Activated naive CD8-positive, alpha-beta T cell treated with anti-CD3 and anti-CD28 coated beads, Interleukin-2, amount 50 U/mL, for 24 hours (primary cell): Measurements from ENCODE around the gene ZDHHC8.

Source experiments
- ATAC-seq: fragments of 150-1000 bp; cut with Tn5 transposase; one replicate; pipeline ENCODE4 v1.10.0; 2021
- DNase-seq: peaks from one replicate; pipeline ENCODE4 v3.0.0; 2021
- H3K27ac Mint-ChIP-seq: one replicate; pipeline ENCODE4 v1.8.0; 2021; ENCODE audit warnings: mild to moderate bottlenecking, mixed read lengths
- H3K27me3 Mint-ChIP-seq: one replicate; pipeline ENCODE4 v1.8.0; 2021; ENCODE audit warnings: mixed read lengths
- H3K36me3 Mint-ChIP-seq: one replicate; pipeline ENCODE4 v1.8.0; 2021; ENCODE audit warnings: low read depth, mixed read lengths
- H3K4me1 Mint-ChIP-seq: one replicate; pipeline ENCODE4 v1.8.0; 2021; ENCODE audit warnings: mixed read lengths
- H3K4me3 Mint-ChIP-seq: one replicate; pipeline ENCODE4 v1.8.0; 2021; ENCODE audit warnings: mild to moderate bottlenecking, moderate library complexity, mixed read lengths
- H3K9me3 Mint-ChIP-seq: one replicate; pipeline ENCODE4 v1.8.0; 2021; ENCODE audit warnings: mixed read lengths

The ZDHHC8 gene

GRCh38 chr22:20137671-20138416, 6.2 kb downstream of the ZDHHC8 start:
- Mint-ChIP-seq H3K4me3 (no peak overlapping the region), H3K27ac (no peak overlapping the region), H3K27me3 (no peaks in the 10 kb centered on the region)

GRCh38 chr22:20138417-20138738, 6.8 kb downstream of the ZDHHC8 start:
- no peaks in the 10 kb centered on the region for H3K27me3 Mint-ChIP-seq
- peaks cover 24% of the 10 kb centered on the region for H3K4me1 Mint-ChIP-seq

More at GRCh38 chr22:20137671-20138416, 6.2 kb downstream of the ZDHHC8 start:
- Mint-ChIP-seq H3K9me3 (no peaks in the 10 kb centered on the region), H3K4me1 (peaks cover 28% of the 10 kb centered on the region), H3K36me3 (peaks cover 4% of the 10 kb centered on the region)
- DNase-seq (no peak), ATAC-seq (no peak)

GRCh38 chr22:20138868-20139267, 7.3 kb downstream of the ZDHHC8 start:
- no peaks in the 10 kb centered on the region for H3K27me3 Mint-ChIP-seq
- no peak for ATAC-seq
- peaks cover 19% of the 10 kb centered on the region for H3K4me1 Mint-ChIP-seq
- no peaks in the 10 kb centered on the region for H3K9me3 Mint-ChIP-seq
- H3K27ac Mint-ChIP-seq: no peak overlapping the region
- no peak for DNase-seq
- no peak overlapping the region for H3K4me3 Mint-ChIP-seq
- peaks cover 4% of the 10 kb centered on the region for H3K36me3 Mint-ChIP-seq

More at GRCh38 chr22:20138417-20138738, 6.8 kb downstream of the ZDHHC8 start:
- DNase-seq (no peak), ATAC-seq (no peak)
- H3K9me3 Mint-ChIP-seq: no peaks in the 10 kb centered on the region
- H3K36me3 Mint-ChIP-seq: peaks cover 4% of the 10 kb centered on the region
- H3K4me3 Mint-ChIP-seq: no peak overlapping the region
- no peak overlapping the region for H3K27ac Mint-ChIP-seq

- no peak for DNase-seq
- Mint-ChIP-seq H3K27ac (no peak overlapping the region), H3K36me3 (peaks cover 4% of the 10 kb centered on the region), H3K4me3 (no peak overlapping the region), H3K27me3 (no peaks in the 10 kb centered on the region), H3K4me1 (peaks cover 16% of the 10 kb centered on the region), H3K9me3 (no peaks in the 10 kb centered on the region)
- no peak for ATAC-seq
Measured at GRCh38 chr22:20139391-20140106, 7.9 kb downstream of the ZDHHC8 start.

GRCh38 chr22:20140107-20140445, 8.5 kb downstream of the ZDHHC8 start:
- Mint-ChIP-seq H3K27me3 (no peaks in the 10 kb centered on the region), H3K4me1 (peaks cover 16% of the 10 kb centered on the region), H3K27ac (no peak overlapping the region), H3K36me3 (peaks cover 4% of the 10 kb centered on the region), H3K4me3 (no peak overlapping the region), H3K9me3 (no peaks in the 10 kb centered on the region)
- no peak for ATAC-seq
- DNase-seq: no peak

GRCh38 chr22:20140521-20140964, 8.9 kb downstream of the ZDHHC8 start:
- Mint-ChIP-seq H3K27me3 (no peaks in the 10 kb centered on the region), H3K4me3 (no peak overlapping the region), H3K9me3 (no peaks in the 10 kb centered on the region), H3K4me1 (peaks cover 12% of the 10 kb centered on the region), H3K27ac (no peak overlapping the region), H3K36me3 (peaks cover 4% of the 10 kb centered on the region)
- DNase-seq (no peak), ATAC-seq (no peak)

GRCh38 chr22:20141186-20142077, 9.8 kb downstream of the ZDHHC8 start:
- no peaks in the 10 kb centered on the region for H3K27me3 Mint-ChIP-seq
- DNase-seq (no peak), ATAC-seq (no peak)
- H3K9me3 Mint-ChIP-seq: no peaks in the 10 kb centered on the region
- no peak overlapping the region for H3K27ac Mint-ChIP-seq
- H3K4me3 Mint-ChIP-seq: no peak overlapping the region
- peaks cover 1% of the 10 kb centered on the region for H3K36me3 Mint-ChIP-seq
- H3K4me1 Mint-ChIP-seq: peaks cover 10% of the 10 kb centered on the region

- no peak for DNase-seq
- Mint-ChIP-seq H3K4me1 (peaks cover 7% of the 10 kb centered on the region), H3K36me3 (no peaks in the 10 kb centered on the region), H3K4me3 (no peak overlapping the region), H3K9me3 (no peaks in the 10 kb centered on the region), H3K27ac (no peak overlapping the region), H3K27me3 (no peaks in the 10 kb centered on the region)
- ATAC-seq: no peak
Measured at GRCh38 chr22:20142711-20143621, 11.4 kb downstream of the ZDHHC8 start.

GRCh38 chr22:20143883-20144665, 12.5 kb downstream of the ZDHHC8 start:
- H3K27ac Mint-ChIP-seq: no peak overlapping the region
- DNase-seq (no peak), ATAC-seq (no peak)
- no peaks in the 10 kb centered on the region for H3K36me3 Mint-ChIP-seq
- H3K9me3 Mint-ChIP-seq: no peaks in the 10 kb centered on the region
- peaks cover 5% of the 10 kb centered on the region for H3K4me1 Mint-ChIP-seq
- H3K27me3 Mint-ChIP-seq: no peaks in the 10 kb centered on the region
- no peak overlapping the region for H3K4me3 Mint-ChIP-seq

- no peak for DNase-seq
Measured at GRCh38 chr22:20145206-20145831, 13.7 kb downstream of the ZDHHC8 start.

GRCh38 chr22:20145832-20146223, 14.2 kb downstream of the ZDHHC8 start:
- H3K4me1 Mint-ChIP-seq: peaks cover 5% of the 10 kb centered on the region
- no peaks in the 10 kb centered on the region for H3K9me3 Mint-ChIP-seq
- no peak for ATAC-seq
- no peak for DNase-seq
- H3K4me3 Mint-ChIP-seq: no peak overlapping the region
- H3K27ac Mint-ChIP-seq: no peak overlapping the region
- H3K27me3 Mint-ChIP-seq: no peaks in the 10 kb centered on the region
- H3K36me3 Mint-ChIP-seq: no peaks in the 10 kb centered on the region

More at GRCh38 chr22:20145206-20145831, 13.7 kb downstream of the ZDHHC8 start:
- ATAC-seq: no peak
- H3K27ac Mint-ChIP-seq: no peak overlapping the region
- H3K4me1 Mint-ChIP-seq: peaks cover 5% of the 10 kb centered on the region
- H3K27me3 Mint-ChIP-seq: no peaks in the 10 kb centered on the region
- no peak overlapping the region for H3K4me3 Mint-ChIP-seq
- H3K36me3 Mint-ChIP-seq: no peaks in the 10 kb centered on the region
- H3K9me3 Mint-ChIP-seq: no peaks in the 10 kb centered on the region

GRCh38 chr22:20146777-20147176, 15.2 kb downstream of the ZDHHC8 start:
- ATAC-seq: peak; percentile 26
- Mint-ChIP-seq H3K36me3 (no peaks in the 10 kb centered on the region), H3K4me3 (no peak overlapping the region), H3K9me3 (no peaks in the 10 kb centered on the region), H3K27me3 (no peaks in the 10 kb centered on the region), H3K4me1 (peaks cover 5% of the 10 kb centered on the region), H3K27ac (no peak overlapping the region)
- no peak for DNase-seq
